Choroid plexus epithelial cell (primary cell): ENCODE data around the gene CLDN2.

ENCODE experiments used
- DNase-seq: peaks from one replicate; pipeline ENCODE4 v3.0.0-alpha.2; 2010; ENCODE audit warnings: low read depth
- H3K4me3 ChIP-seq: 2 replicates; pipeline ENCODE4 v1.5.1; 2011; ENCODE audit warnings: low read depth, mild to moderate bottlenecking, control low read depth, low read length, moderate library complexity
- CTCF ChIP-seq: conservative IDR thresholded peaks from 2 replicates; pipeline ENCODE4 v1.5.1; 2011; ENCODE audit warnings: low read depth, mild to moderate bottlenecking, control low read depth, inconsistent platforms, low read length, moderate library complexity

CLDN2 gene

GRCh38 chrX:106917830-106918500 is 2.2 kb upstream of the CLDN2 start:
- no peak for TF ChIP-seq CTCF
- H3K4me3 ChIP-seq = no peak overlapping the region
- peak; percentile 70 for DNase-seq

- TF ChIP-seq CTCF = no peak
Measured at GRCh38 chrX:106921637-106922036, 1.4 kb downstream of the CLDN2 start.

GRCh38 chrX:106927023-106927422 is 6.8 kb downstream of the CLDN2 start:
- H3K4me3 ChIP-seq = no peak overlapping the region
- TF ChIP-seq CTCF = no peak
- DNase-seq = no peak

More at GRCh38 chrX:106921637-106922036, 1.4 kb downstream of the CLDN2 start:
- peak; percentile 13 for DNase-seq
- no peak overlapping the region for H3K4me3 ChIP-seq

GRCh38 chrX:106927700-106928099 is 7.5 kb downstream of the CLDN2 start:
- no peak overlapping the region for H3K4me3 ChIP-seq
- peak; percentile 16 for DNase-seq
- TF ChIP-seq CTCF = no peak

GRCh38 chrX:106928227-106928626 is 8.0 kb downstream of the CLDN2 start:
- no peak overlapping the region for H3K4me3 ChIP-seq

GRCh38 chrX:106931831-106932491 is 11.8 kb downstream of the CLDN2 start:
- peak; percentile 58 for DNase-seq

More at GRCh38 chrX:106928227-106928626, 8.0 kb downstream of the CLDN2 start:
- no peak for DNase-seq
- no peak for TF ChIP-seq CTCF

More at GRCh38 chrX:106931831-106932491, 11.8 kb downstream of the CLDN2 start:
- no peak overlapping the region for H3K4me3 ChIP-seq
- TF ChIP-seq CTCF = no peak
